Measurements from ENCODE around the gene TAMALIN. TPM values are rescaled to one million over a fixed set of nuclear protein-coding genes. Genes with fewer than 3 reads are reported as not detected.
A peak's percentile ranks its signal among the peaks of the same experiment; 100 is the strongest.

The TAMALIN gene
- total and polyA plus RNA-seq, 2 donors = 9.2 to 47.4 TPM

- Histone ChIP-seq H3K9me3 (ENCODE audit: control insufficient read depth in 2 of 2, insufficient read depth in 1 of 2, low read length in 1 of 2) (peaks cover 0 to 5% of the 10 kb centered on the region in 2 donors), H3K4me3 (ENCODE audit: low read length in 2 of 2) (peak overlapping the region; percentile 57 to 65), H3K4me1 (ENCODE audit: control insufficient read depth in 2 of 2, insufficient read depth in 2 of 2, low read length in 2 of 2) (peaks cover 21 to 67% of the 10 kb centered on the region in 2 donors), H3K27me3 (ENCODE audit: control insufficient read depth in 2 of 2, insufficient read depth in 1 of 2, low read length in 1 of 2) (peaks cover 15 to 38% of the 10 kb centered on the region in 2 donors), H3K27ac (ENCODE audit: low read depth in 1 of 2, low read length in 1 of 2) (peak overlapping the region; percentile 26 to 88), H3K36me3 (ENCODE audit: control insufficient read depth in 2 of 2, insufficient read depth in 2 of 2, low read length in 1 of 2) (peaks cover 0 to 14% of the 10 kb centered on the region in 2 donors)
- WGBS = 2% methylated on average over 72 of the region's 72 CpGs
- DNase-seq (ENCODE audit: low read depth in 6 of 9, low spot score in 9 of 9) = peak in 1 of 9 donors; percentile 57
Observed at GRCh38 chr12:52007158-52007921, 594 bp downstream of the TAMALIN start.

GRCh38 chr12:52007982-52008510 lies 1.3 kb downstream of the TAMALIN start:
- Histone ChIP-seq H3K27ac (ENCODE audit: low read depth in 1 of 2, low read length in 1 of 2) (no peak overlapping the region), H3K4me1 (ENCODE audit: control insufficient read depth in 2 of 2, insufficient read depth in 2 of 2, low read length in 2 of 2) (peaks cover 17 to 60% of the 10 kb centered on the region in 2 donors), H3K9me3 (ENCODE audit: control insufficient read depth in 2 of 2, insufficient read depth in 1 of 2, low read length in 1 of 2) (peaks cover 0 to 5% of the 10 kb centered on the region in 2 donors), H3K36me3 (ENCODE audit: control insufficient read depth in 2 of 2, insufficient read depth in 2 of 2, low read length in 1 of 2) (peaks cover 0 to 18% of the 10 kb centered on the region in 2 donors), H3K27me3 (ENCODE audit: control insufficient read depth in 2 of 2, insufficient read depth in 1 of 2, low read length in 1 of 2) (peaks cover 15 to 38% of the 10 kb centered on the region in 2 donors), H3K4me3 (ENCODE audit: low read length in 2 of 2) (peak overlapping the region; percentile 57 to 65)
- WGBS = 56% methylated on average over 5 of the region's 5 CpGs
- no peak for DNase-seq (ENCODE audit: low read depth in 6 of 9, low spot score in 9 of 9)

GRCh38 chr12:52009081-52009751 lies 2.5 kb downstream of the TAMALIN start:
- no peak for DNase-seq (ENCODE audit: low read depth in 6 of 9, low spot score in 9 of 9)
- WGBS = 93% methylated on average over 10 of the region's 10 CpGs
- Histone ChIP-seq H3K9me3 (ENCODE audit: control insufficient read depth in 2 of 2, insufficient read depth in 1 of 2, low read length in 1 of 2) (peaks cover 0 to 9% of the 10 kb centered on the region in 2 donors), H3K4me3 (ENCODE audit: low read length in 2 of 2) (no peak overlapping the region), H3K4me1 (ENCODE audit: control insufficient read depth in 2 of 2, insufficient read depth in 2 of 2, low read length in 2 of 2) (peaks cover 7 to 55% of the 10 kb centered on the region in 2 donors), H3K27ac (ENCODE audit: low read depth in 1 of 2, low read length in 1 of 2) (no peak overlapping the region), H3K27me3 (ENCODE audit: control insufficient read depth in 2 of 2, insufficient read depth in 1 of 2, low read length in 1 of 2) (peaks cover 15 to 38% of the 10 kb centered on the region in 2 donors), H3K36me3 (ENCODE audit: control insufficient read depth in 2 of 2, insufficient read depth in 2 of 2, low read length in 1 of 2) (peaks cover 0 to 18% of the 10 kb centered on the region in 2 donors)

- peaks cover 5 to 48% of the 10 kb centered on the region in 2 donors for H3K4me1 ChIP-seq (ENCODE audit: control insufficient read depth in 2 of 2, insufficient read depth in 2 of 2, low read length in 2 of 2)
- 72% methylated on average over 11 of the region's 11 CpGs for WGBS
- no peak overlapping the region for H3K4me3 ChIP-seq (ENCODE audit: low read length in 2 of 2)
- peak overlapping the region; percentile 2 to 51 for H3K27ac ChIP-seq (ENCODE audit: low read depth in 1 of 2, low read length in 1 of 2)
- peaks cover under 1 to 18% of the 10 kb centered on the region in 2 donors for H3K36me3 ChIP-seq (ENCODE audit: control insufficient read depth in 2 of 2, insufficient read depth in 2 of 2, low read length in 1 of 2)
- no peak for DNase-seq (ENCODE audit: low read depth in 6 of 9, low spot score in 9 of 9)
- H3K9me3 ChIP-seq (ENCODE audit: control insufficient read depth in 2 of 2, insufficient read depth in 1 of 2, low read length in 1 of 2) = peaks cover 0 to 9% of the 10 kb centered on the region in 2 donors
- peaks cover 15 to 38% of the 10 kb centered on the region in 2 donors for H3K27me3 ChIP-seq (ENCODE audit: control insufficient read depth in 2 of 2, insufficient read depth in 1 of 2, low read length in 1 of 2)
Observed at GRCh38 chr12:52010152-52010622, 3.4 kb downstream of the TAMALIN start.

GRCh38 chr12:52010692-52011601 lies 4.2 kb downstream of the TAMALIN start:
- no peak overlapping the region for H3K4me3 ChIP-seq (ENCODE audit: low read length in 2 of 2)
- peaks cover 9 to 48% of the 10 kb centered on the region in 2 donors for H3K4me1 ChIP-seq (ENCODE audit: control insufficient read depth in 2 of 2, insufficient read depth in 2 of 2, low read length in 2 of 2)
- H3K9me3 ChIP-seq (ENCODE audit: control insufficient read depth in 2 of 2, insufficient read depth in 1 of 2, low read length in 1 of 2) = peaks cover 0 to 9% of the 10 kb centered on the region in 2 donors
- H3K27ac ChIP-seq (ENCODE audit: low read depth in 1 of 2, low read length in 1 of 2) = peak overlapping the region; percentile 0 to 17
- WGBS = 95% methylated on average over 8 of the region's 8 CpGs
- peaks cover 14 to 30% of the 10 kb centered on the region in 2 donors for H3K27me3 ChIP-seq (ENCODE audit: control insufficient read depth in 2 of 2, insufficient read depth in 1 of 2, low read length in 1 of 2)
- peaks cover 4 to 18% of the 10 kb centered on the region in 2 donors for H3K36me3 ChIP-seq (ENCODE audit: control insufficient read depth in 2 of 2, insufficient read depth in 2 of 2, low read length in 1 of 2)
- no peak for DNase-seq (ENCODE audit: low read depth in 6 of 9, low spot score in 9 of 9)

- no peak for DNase-seq (ENCODE audit: low read depth in 6 of 9, low spot score in 9 of 9)
- H3K27ac ChIP-seq (ENCODE audit: low read depth in 1 of 2, low read length in 1 of 2) = no peak overlapping the region
- H3K36me3 ChIP-seq (ENCODE audit: control insufficient read depth in 2 of 2, insufficient read depth in 2 of 2, low read length in 1 of 2) = peaks cover 4 to 18% of the 10 kb centered on the region in 2 donors
- H3K9me3 ChIP-seq (ENCODE audit: control insufficient read depth in 2 of 2, insufficient read depth in 1 of 2, low read length in 1 of 2) = peaks cover 0 to 9% of the 10 kb centered on the region in 2 donors
- peaks cover 6 to 49% of the 10 kb centered on the region in 2 donors for H3K4me1 ChIP-seq (ENCODE audit: control insufficient read depth in 2 of 2, insufficient read depth in 2 of 2, low read length in 2 of 2)
- H3K4me3 ChIP-seq (ENCODE audit: low read length in 2 of 2) = no peak overlapping the region
- WGBS = 98% methylated on average over 8 of the region's 8 CpGs
- H3K27me3 ChIP-seq (ENCODE audit: control insufficient read depth in 2 of 2, insufficient read depth in 1 of 2, low read length in 1 of 2) = peaks cover 9 to 24% of the 10 kb centered on the region in 2 donors
Observed at GRCh38 chr12:52011602-52012214, 5.0 kb downstream of the TAMALIN start.

- H3K36me3 ChIP-seq (ENCODE audit: control insufficient read depth in 2 of 2, insufficient read depth in 2 of 2, low read length in 1 of 2) = peaks cover 4 to 18% of the 10 kb centered on the region in 2 donors
- H3K27ac ChIP-seq (ENCODE audit: low read depth in 1 of 2, low read length in 1 of 2) = no peak overlapping the region
- H3K4me3 ChIP-seq (ENCODE audit: low read length in 2 of 2) = no peak overlapping the region
- H3K27me3 ChIP-seq (ENCODE audit: control insufficient read depth in 2 of 2, insufficient read depth in 1 of 2, low read length in 1 of 2) = peaks cover 0 to 4% of the 10 kb centered on the region in 2 donors
- H3K9me3 ChIP-seq (ENCODE audit: control insufficient read depth in 2 of 2, insufficient read depth in 1 of 2, low read length in 1 of 2) = peaks cover 0 to 9% of the 10 kb centered on the region in 2 donors
- H3K4me1 ChIP-seq (ENCODE audit: control insufficient read depth in 2 of 2, insufficient read depth in 2 of 2, low read length in 2 of 2) = peaks cover 3 to 43% of the 10 kb centered on the region in 2 donors
- 91% methylated on average over 16 of the region's 16 CpGs for WGBS
- DNase-seq (ENCODE audit: low read depth in 6 of 9, low spot score in 9 of 9) = no peak
Observed at GRCh38 chr12:52013626-52014310, 7.0 kb downstream of the TAMALIN start.

All from thymus (tissue), 11 donors.